GM21390 (cell line): ENCODE measurements around the gene SEC31B.

ENCODE experiments used
- ATAC-seq: cut with Tn5 transposase; IDR thresholded peaks from one replicate; pipeline ENCODE4 v1.9.1; 2021; ENCODE audit not compliant: unreplicated experiment

SEC31B gene

DNA sequence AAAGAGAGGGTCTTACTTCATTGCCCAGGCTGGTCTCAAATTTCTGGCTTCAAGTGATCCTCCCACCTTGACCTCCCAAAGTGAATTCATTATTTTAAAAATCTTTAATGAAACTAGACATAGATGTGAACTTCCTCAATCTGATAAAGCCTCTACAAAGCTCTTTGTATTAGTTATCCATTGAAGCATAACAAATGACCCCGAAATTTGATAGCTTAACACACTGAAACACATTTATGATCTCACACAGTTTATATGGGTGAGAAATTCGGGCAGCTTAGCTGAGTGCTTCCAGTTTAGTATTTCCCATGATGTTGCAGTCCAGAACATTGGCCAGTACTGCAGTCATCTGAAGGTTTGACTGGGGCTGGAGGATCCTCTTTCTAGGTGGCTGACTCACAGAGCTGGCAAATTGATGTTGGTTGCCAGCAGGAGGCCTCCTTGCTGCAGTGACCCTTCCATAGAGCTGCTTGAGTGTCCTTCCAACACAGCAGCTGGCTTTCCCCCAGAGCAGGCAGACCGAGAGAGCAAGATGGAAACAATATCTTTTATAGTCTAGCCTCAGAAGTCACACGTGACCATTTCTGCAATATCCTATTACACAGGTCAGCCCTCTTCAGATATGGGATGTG is 73.4 kb downstream of the SEC31B start:
- no peak for ATAC-seq

GRCh38 chr10:100442548-100442947 is 77.1 kb downstream of the SEC31B start:
- ATAC-seq: no peak

DNA sequence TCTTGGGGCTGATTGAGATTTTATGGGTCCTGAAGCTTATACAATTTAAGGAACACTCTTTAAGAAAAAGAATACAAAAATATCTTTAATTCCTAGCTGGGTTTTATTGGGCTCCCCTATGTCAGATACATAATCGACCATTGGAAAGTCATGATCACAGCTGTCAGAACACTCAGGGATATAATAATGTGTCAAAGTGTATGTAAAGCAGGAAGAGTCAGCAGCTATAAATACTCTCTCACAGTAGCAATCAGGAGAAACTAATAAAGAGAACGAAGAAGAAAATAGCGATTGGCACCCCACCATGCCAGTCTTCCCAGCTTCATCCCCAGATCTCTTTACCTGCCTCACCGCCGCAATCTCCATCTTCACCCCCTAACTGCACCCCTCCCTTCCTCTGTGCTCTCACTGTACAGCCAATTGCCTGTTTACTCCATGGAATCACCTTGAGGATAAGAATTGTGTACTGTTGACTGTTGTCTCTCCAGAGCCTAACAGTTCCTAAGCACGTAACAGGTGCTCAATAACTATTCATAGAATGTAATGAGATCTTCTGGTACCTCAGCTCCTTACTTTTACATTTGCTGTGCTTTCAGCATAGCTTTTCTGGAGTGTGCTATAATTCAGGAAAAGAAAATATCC is 80.9 kb downstream of the SEC31B start:
- no peak for ATAC-seq
